ENCODE measurements around the gene HNRNPLL. TPM values are rescaled to one million over a fixed set of nuclear protein-coding genes. Genes with fewer than 3 reads are reported as not detected.
"Not testable (repeated sequence)": the region's sequence is repeated elsewhere in the genome, so short reads cannot be mapped to it uniquely, and the experiment has no call there.

HNRNPLL gene
- total and polyA plus RNA-seq, 4 donors = 7.7 to 18.3 (median 13.1) TPM

DNA sequence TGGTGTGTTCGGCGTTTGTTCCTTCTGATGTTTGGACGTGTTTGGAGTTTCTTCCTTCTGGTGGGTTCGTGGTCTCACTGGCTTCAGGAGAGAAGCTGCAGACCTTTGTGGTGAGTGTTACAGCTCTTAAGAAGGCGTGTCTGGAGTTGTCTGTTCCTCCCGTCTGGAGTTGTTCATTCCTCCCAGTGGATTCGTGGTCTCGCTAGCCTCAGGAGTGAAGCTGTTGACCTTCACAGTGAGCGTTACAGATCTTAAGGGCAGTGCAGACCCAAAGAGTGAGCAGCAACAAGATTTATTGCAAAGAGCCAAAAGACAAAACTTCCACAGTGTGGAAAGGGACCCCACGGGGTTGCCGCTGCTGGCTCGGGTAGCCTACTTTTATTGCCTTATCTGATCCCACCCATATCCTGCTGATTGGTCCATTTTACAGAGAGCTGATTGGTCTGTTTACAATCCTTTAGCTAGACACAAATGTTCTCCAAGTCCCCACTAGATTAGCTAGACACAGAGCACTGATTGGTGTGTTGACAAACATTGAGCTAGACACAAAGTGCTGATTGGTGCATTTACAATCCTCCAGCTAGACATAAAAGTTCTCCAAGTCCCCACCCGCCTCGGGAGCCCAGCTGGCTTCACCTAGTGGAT, 39.8 kb upstream of the HNRNPLL start:
- not testable (repeated sequence) for H3K9me3 ChIP-seq (ENCODE audit: control insufficient read depth in 4 of 4, low read length in 3 of 4); H3K36me3 ChIP-seq (ENCODE audit: control insufficient read depth in 4 of 4, insufficient read depth in 3 of 4, low read depth in 1 of 4, low read length in 3 of 4); H3K9ac ChIP-seq (ENCODE audit: low read depth in 1 of 2, low read length in 2 of 2); DNase-seq (ENCODE audit: low spot score); H3K27me3 ChIP-seq (ENCODE audit: control insufficient read depth in 4 of 4, insufficient read depth in 4 of 4, low read length in 3 of 4); H3K27ac ChIP-seq (ENCODE audit: low read depth in 1 of 2, low read length in 2 of 2); H3K4me3 ChIP-seq (ENCODE audit: low read depth in 1 of 3, low read length in 3 of 3); H3K4me1 ChIP-seq (ENCODE audit: control insufficient read depth in 4 of 4, insufficient read depth in 4 of 4, low read length in 3 of 4)
- WGBS = 93% methylated on average over 14 of the region's 14 CpGs

DNA sequence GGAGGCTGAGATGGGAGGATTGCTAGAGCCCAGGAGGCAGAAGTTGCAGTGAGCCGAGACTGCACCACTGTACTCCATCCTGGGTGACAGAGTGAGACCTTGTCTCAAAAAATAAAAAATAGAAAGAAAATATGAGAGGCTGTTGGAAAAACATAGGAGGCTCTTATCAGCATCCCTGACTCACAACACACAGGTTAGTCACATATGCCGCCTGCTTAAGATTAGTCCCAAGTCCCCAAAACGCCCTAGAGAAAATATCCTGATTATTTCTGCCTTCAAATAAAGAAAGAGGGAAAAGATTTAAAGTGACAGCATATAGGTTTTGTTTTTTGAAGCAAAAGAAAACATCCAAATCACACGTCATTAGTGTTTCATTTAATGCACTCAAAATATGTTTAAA, 33.3 kb upstream of the HNRNPLL start:
- WGBS = 92% methylated on average over 4 of the region's 4 CpGs
- Histone ChIP-seq H3K9me3 (ENCODE audit: control insufficient read depth in 4 of 4, low read length in 3 of 4) (no peaks in the 10 kb centered on the region), H3K27me3 (ENCODE audit: control insufficient read depth in 4 of 4, insufficient read depth in 4 of 4, low read length in 3 of 4) (no peaks in the 10 kb centered on the region), H3K36me3 (ENCODE audit: control insufficient read depth in 4 of 4, insufficient read depth in 3 of 4, low read depth in 1 of 4, low read length in 3 of 4) (no peaks in the 10 kb centered on the region), H3K9ac (ENCODE audit: low read depth in 1 of 2, low read length in 2 of 2) (no peak overlapping the region), H3K4me3 (ENCODE audit: low read depth in 1 of 3, low read length in 3 of 3) (no peak overlapping the region), H3K4me1 (ENCODE audit: control insufficient read depth in 4 of 4, insufficient read depth in 4 of 4, low read length in 3 of 4) (no peaks in the 10 kb centered on the region), H3K27ac (ENCODE audit: low read depth in 1 of 2, low read length in 2 of 2) (no peak overlapping the region)
- TF ChIP-seq, protein P1, sequence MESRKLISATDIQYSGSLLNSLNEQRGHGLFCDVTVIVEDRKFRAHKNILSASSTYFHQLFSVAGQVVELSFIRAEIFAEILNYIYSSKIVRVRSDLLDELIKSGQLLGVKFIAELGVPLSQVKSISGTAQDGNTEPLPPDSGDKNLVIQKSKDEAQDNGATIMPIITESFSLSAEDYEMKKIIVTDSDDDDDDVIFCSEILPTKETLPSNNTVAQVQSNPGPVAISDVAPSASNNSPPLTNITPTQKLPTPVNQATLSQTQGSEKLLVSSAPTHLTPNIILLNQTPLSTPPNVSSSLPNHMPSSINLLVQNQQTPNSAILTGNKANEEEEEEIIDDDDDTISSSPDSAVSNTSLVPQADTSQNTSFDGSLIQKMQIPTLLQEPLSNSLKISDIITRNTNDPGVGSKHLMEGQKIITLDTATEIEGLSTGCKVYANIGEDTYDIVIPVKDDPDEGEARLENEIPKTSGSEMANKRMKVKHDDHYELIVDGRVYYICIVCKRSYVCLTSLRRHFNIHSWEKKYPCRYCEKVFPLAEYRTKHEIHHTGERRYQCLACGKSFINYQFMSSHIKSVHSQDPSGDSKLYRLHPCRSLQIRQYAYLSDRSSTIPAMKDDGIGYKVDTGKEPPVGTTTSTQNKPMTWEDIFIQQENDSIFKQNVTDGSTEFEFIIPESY (IDR thresholded peaks at IDR 0.05) = no peak
- TF ChIP-seq FOXA1 (IDR thresholded peaks at IDR 0.05) (no peak), RXRA (IDR thresholded peaks at IDR 0.05) (no peak), FOXA2 (IDR thresholded peaks at IDR 0.05) (no peak), RAD21 (IDR thresholded peaks at IDR 0.05) (no peak)
- TF ChIP-seq, protein P2, sequence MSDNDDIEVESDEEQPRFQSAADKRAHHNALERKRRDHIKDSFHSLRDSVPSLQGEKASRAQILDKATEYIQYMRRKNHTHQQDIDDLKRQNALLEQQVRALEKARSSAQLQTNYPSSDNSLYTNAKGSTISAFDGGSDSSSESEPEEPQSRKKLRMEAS (IDR thresholded peaks at IDR 0.05) = no peak
- no peak for DNase-seq (ENCODE audit: low spot score)

DNA sequence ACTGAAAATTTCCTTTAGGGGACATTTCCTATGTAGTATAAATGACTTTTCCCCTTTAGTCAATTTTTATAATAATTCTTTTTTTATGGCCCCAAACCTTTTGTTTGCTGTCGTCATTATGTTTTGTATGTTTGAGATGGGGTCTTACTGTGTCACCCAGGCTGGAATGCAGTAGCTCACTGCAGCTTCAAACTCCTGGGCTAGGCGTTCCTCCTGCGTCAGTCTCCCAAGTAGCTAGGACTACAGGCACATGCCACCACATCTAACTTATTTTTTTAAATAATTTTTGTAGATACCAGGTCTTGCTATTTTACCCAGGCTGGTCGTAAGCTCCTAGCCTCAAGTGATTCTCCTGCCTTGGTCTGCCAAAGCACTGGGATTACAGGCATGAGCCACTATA, 32.4 kb upstream of the HNRNPLL start:
- no peak overlapping the region for H3K4me3 ChIP-seq (ENCODE audit: low read depth in 1 of 3, low read length in 3 of 3)
- DNase-seq (ENCODE audit: low spot score) = no peak
- H3K9me3 ChIP-seq (ENCODE audit: control insufficient read depth in 4 of 4, low read length in 3 of 4) = no peaks in the 10 kb centered on the region
- no peaks in the 10 kb centered on the region for H3K4me1 ChIP-seq (ENCODE audit: control insufficient read depth in 4 of 4, insufficient read depth in 4 of 4, low read length in 3 of 4)
- H3K27me3 ChIP-seq (ENCODE audit: control insufficient read depth in 4 of 4, insufficient read depth in 4 of 4, low read length in 3 of 4) = no peaks in the 10 kb centered on the region
- H3K36me3 ChIP-seq (ENCODE audit: control insufficient read depth in 4 of 4, insufficient read depth in 3 of 4, low read depth in 1 of 4, low read length in 3 of 4) = no peaks in the 10 kb centered on the region
- 92% methylated on average over 4 of the region's 4 CpGs for WGBS
- TF ChIP-seq HNF4A (conservative IDR thresholded peaks at IDR 0.05) = no peak
- TF ChIP-seq FOXA1 (IDR thresholded peaks at IDR 0.05) = no peak
- TF ChIP-seq RAD21 (IDR thresholded peaks at IDR 0.05) = no peak
- no peak for TF ChIP-seq EGR1 (IDR thresholded peaks at IDR 0.05; ENCODE audit: low read depth in 2 of 2)
- TF ChIP-seq YY1 (IDR thresholded peaks at IDR 0.05) = no peak
- TF ChIP-seq JUND (IDR thresholded peaks at IDR 0.05) = no peak
- TF ChIP-seq GABPA (IDR thresholded peaks at IDR 0.05 in 1 of 2, conservative IDR thresholded peaks at IDR 0.05 in 1 of 2) = no peak
- TF ChIP-seq, protein P3, sequence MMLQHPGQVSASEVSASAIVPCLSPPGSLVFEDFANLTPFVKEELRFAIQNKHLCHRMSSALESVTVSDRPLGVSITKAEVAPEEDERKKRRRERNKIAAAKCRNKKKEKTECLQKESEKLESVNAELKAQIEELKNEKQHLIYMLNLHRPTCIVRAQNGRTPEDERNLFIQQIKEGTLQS (IDR thresholded peaks at IDR 0.05) = no peak
- TF ChIP-seq, protein P1 (IDR thresholded peaks at IDR 0.05) = no peak
- TF ChIP-seq RXRA (IDR thresholded peaks at IDR 0.05) = no peak
- TF ChIP-seq, protein P4, sequence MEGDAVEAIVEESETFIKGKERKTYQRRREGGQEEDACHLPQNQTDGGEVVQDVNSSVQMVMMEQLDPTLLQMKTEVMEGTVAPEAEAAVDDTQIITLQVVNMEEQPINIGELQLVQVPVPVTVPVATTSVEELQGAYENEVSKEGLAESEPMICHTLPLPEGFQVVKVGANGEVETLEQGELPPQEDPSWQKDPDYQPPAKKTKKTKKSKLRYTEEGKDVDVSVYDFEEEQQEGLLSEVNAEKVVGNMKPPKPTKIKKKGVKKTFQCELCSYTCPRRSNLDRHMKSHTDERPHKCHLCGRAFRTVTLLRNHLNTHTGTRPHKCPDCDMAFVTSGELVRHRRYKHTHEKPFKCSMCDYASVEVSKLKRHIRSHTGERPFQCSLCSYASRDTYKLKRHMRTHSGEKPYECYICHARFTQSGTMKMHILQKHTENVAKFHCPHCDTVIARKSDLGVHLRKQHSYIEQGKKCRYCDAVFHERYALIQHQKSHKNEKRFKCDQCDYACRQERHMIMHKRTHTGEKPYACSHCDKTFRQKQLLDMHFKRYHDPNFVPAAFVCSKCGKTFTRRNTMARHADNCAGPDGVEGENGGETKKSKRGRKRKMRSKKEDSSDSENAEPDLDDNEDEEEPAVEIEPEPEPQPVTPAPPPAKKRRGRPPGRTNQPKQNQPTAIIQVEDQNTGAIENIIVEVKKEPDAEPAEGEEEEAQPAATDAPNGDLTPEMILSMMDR (IDR thresholded peaks at IDR 0.05; ENCODE audit: low read depth, low read length, missing input control) = no peak
- TF ChIP-seq SP1 (IDR thresholded peaks at IDR 0.05) = no peak
- TF ChIP-seq, protein P2 (IDR thresholded peaks at IDR 0.05) = no peak
- no peak for TF ChIP-seq NR2F2 (IDR thresholded peaks at IDR 0.05)
- TF ChIP-seq, protein P5, sequence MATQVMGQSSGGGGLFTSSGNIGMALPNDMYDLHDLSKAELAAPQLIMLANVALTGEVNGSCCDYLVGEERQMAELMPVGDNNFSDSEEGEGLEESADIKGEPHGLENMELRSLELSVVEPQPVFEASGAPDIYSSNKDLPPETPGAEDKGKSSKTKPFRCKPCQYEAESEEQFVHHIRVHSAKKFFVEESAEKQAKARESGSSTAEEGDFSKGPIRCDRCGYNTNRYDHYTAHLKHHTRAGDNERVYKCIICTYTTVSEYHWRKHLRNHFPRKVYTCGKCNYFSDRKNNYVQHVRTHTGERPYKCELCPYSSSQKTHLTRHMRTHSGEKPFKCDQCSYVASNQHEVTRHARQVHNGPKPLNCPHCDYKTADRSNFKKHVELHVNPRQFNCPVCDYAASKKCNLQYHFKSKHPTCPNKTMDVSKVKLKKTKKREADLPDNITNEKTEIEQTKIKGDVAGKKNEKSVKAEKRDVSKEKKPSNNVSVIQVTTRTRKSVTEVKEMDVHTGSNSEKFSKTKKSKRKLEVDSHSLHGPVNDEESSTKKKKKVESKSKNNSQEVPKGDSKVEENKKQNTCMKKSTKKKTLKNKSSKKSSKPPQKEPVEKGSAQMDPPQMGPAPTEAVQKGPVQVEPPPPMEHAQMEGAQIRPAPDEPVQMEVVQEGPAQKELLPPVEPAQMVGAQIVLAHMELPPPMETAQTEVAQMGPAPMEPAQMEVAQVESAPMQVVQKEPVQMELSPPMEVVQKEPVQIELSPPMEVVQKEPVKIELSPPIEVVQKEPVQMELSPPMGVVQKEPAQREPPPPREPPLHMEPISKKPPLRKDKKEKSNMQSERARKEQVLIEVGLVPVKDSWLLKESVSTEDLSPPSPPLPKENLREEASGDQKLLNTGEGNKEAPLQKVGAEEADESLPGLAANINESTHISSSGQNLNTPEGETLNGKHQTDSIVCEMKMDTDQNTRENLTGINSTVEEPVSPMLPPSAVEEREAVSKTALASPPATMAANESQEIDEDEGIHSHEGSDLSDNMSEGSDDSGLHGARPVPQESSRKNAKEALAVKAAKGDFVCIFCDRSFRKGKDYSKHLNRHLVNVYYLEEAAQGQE (IDR thresholded peaks at IDR 0.05) = no peak
- no peak for TF ChIP-seq HNF4G (IDR thresholded peaks at IDR 0.05)
- TF ChIP-seq TAF1 (conservative IDR thresholded peaks at IDR 0.05) = no peak
- no peak for TF ChIP-seq FOXA2 (IDR thresholded peaks at IDR 0.05)
- H3K9ac ChIP-seq (ENCODE audit: low read depth in 1 of 2, low read length in 2 of 2) = no peak overlapping the region
- H3K27ac ChIP-seq (ENCODE audit: low read depth in 1 of 2, low read length in 2 of 2) = no peak overlapping the region

Measured in liver (tissue), 9 donors.